PC-9 (cell line): ENCODE measurements around the gene OR6C65. TPM values are rescaled to one million over a fixed set of nuclear protein-coding genes. Genes with fewer than 3 reads are reported as not detected.

Experiments used
- BruUV-seq: library from RNA; stranded (reverse); fragments of 400-500 nt; replicated peaks from 2 replicates; lab custom pipeline; 2021; lab: Mats Ljungman, UMichigan
- CTCF ChIA-PET: fragments of 300-600 bp; sonication (Branson Sonifier 250); formaldehyde crosslinking; loops from one replicate; lab custom pipeline; 2022; ENCODE audit warnings: antibody characterized with exemption; lab: Charles Lee
- POLR2A ChIA-PET: fragments of 300-600 bp; sonication (Branson Sonifier 250); formaldehyde crosslinking; loops from one replicate; lab custom pipeline; 2022; ENCODE audit warnings: antibody characterized with exemption; ENCODE audit not compliant: unreplicated experiment; lab: Charles Lee
- DNase-seq, 2 experiments: peaks; one replicate each; pipeline versions ENCODE4 v3.0.0 to v3.0.0-alpha.2; 2015 to 2022; ENCODE audit warnings: mixed read lengths in 1 of 2
- H2AFZ ChIP-seq: fragments of 200-600 bp; sonication (generic); 2 replicates; pipeline ENCODE4 v1.8.1; 2017; ENCODE audit warnings: antibody characterized with exemption
- H3F3A ChIP-seq: fragments of 200-600 bp; sonication (generic); 2 replicates; pipeline ENCODE4 v1.8.1; 2017; ENCODE audit warnings: antibody characterized with exemption, mild to moderate bottlenecking, low read depth; ENCODE audit not compliant: insufficient read depth
- H3K27ac ChIP-seq: fragments of 200-600 bp; sonication (generic); 2 replicates; pipeline ENCODE4 v1.6.1; 2016; ENCODE audit warnings: mixed run types
- H3K27me3 ChIP-seq: fragments of 200-600 bp; sonication (generic); 2 replicates; pipeline ENCODE4 v1.6.1; 2016; ENCODE audit warnings: low read depth, mixed run types; ENCODE audit not compliant: insufficient read depth
- H3K36me3 ChIP-seq: fragments of 200-600 bp; sonication (generic); 2 replicates; pipeline ENCODE4 v1.6.1; 2016; ENCODE audit warnings: low read depth, mixed run types
- H3K4me1 ChIP-seq: fragments of 200-600 bp; sonication (generic); replicated peaks from 2 replicates; pipeline ENCODE4 v1.6.1; 2016; ENCODE audit warnings: mixed run types; ENCODE audit not compliant: insufficient read depth
- H3K4me2 ChIP-seq: fragments of 200-600 bp; sonication (generic); 2 replicates; pipeline ENCODE4 v1.6.1; 2017; ENCODE audit warnings: mixed run types
- H3K4me3 ChIP-seq: fragments of 200-600 bp; sonication (generic); 2 replicates; pipeline ENCODE4 v1.6.1; 2016; ENCODE audit warnings: mixed run types
- H3K79me2 ChIP-seq: fragments of 200-600 bp; sonication (generic); 2 replicates; pipeline ENCODE4 v1.6.1; 2017; ENCODE audit warnings: low read depth, mixed run types
- H3K9me2 ChIP-seq: fragments of 200-600 bp; sonication (generic); 2 replicates; pipeline ENCODE4 v1.8.1; 2017; ENCODE audit warnings: mild to moderate bottlenecking; ENCODE audit not compliant: insufficient read depth
- H3K9me3 ChIP-seq: fragments of 200-600 bp; sonication (generic); 2 replicates; pipeline ENCODE4 v1.8.1; 2016; ENCODE audit warnings: low read depth; ENCODE audit not compliant: insufficient read depth
- H4K20me1 ChIP-seq: fragments of 200-600 bp; sonication (generic); 2 replicates; pipeline ENCODE4 v1.8.1; 2017; ENCODE audit not compliant: insufficient read depth
- EZH2 ChIP-seq: fragments of 200-600 bp; sonication (generic); IDR thresholded peaks from 2 replicates; pipeline ENCODE4 v1.8.0; 2017; ENCODE audit warnings: antibody characterized with exemption, low read depth
- intact Hi-C: fragments of 100-400 bp; cut with micrococcal nuclease; formaldehyde crosslinking; loops from one replicate; pipeline ENCODE4 v1.10.0; 2022; ENCODE audit not compliant: unreplicated experiment
- total RNA-seq: library from RNA; stranded (reverse); gene quantifications from 2 replicates; pipeline ENCODE4 v1.2.3, GENCODE V29; 2021
- TF ChIP-seq, protein P1 (sequence below): fragments of 200-600 bp; sonication (generic); conservative IDR thresholded peaks from 2 replicates; pipeline ENCODE4 v1.6.1; 2017; ENCODE audit warnings: mixed run types, antibody characterized with exemption, mild to moderate bottlenecking, moderate library complexity

Gene OR6C65
- total RNA-seq, 1 experiment from 2014 or later = not detected

DNA sequence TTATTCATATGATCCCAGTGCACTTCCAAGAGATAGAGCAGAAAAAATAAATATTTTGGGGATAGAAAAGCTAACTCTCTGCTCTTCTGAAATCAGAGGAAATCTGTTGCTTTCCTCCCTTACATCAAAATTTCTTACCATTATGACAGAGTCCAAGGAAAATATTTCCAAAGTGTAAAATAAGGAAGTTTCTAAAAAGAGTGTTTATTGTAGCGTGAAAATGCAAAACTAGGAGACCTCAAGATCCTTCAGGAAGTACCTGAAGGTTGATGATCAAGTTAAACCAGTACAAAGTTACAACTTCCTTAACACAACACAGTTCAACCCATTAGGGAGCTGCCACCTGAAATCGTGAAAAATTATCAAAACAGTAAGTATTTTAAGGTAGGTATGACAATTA lies 43.4 kb downstream of the OR6C65 start, which contains the start of gene OR6C2:
TSS of gene OR6C2 (plus strand) at position 301 of the 400 bp plus-strand sequence. CDS start 8,138 bp downstream, outside the sequence.
- Histone ChIP-seq H3K36me3 (no peaks in the 10 kb centered on the region), H3K9me3 (no peaks in the 10 kb centered on the region), H2AFZ (no peak within 1 kb of the TSS), H3K27ac (no peak within 1 kb of the TSS), H3K27me3 (no peaks in the 10 kb centered on the region), H3K4me3 (no peak within 1 kb of the TSS), H3F3A (no peaks in the 10 kb centered on the region), H3K4me2 (no peak within 1 kb of the TSS), H3K9me2 (no peaks in the 10 kb centered on the region), H3K4me1 (no peaks in the 10 kb centered on the region), H4K20me1 (no peaks in the 10 kb centered on the region), H3K79me2 (no peaks in the 10 kb centered on the region)
- ChIA-PET POLR2A (no interaction called here), CTCF (no interaction called here)
- TF ChIP-seq EZH2 = no peak
- TF ChIP-seq, protein P1, sequence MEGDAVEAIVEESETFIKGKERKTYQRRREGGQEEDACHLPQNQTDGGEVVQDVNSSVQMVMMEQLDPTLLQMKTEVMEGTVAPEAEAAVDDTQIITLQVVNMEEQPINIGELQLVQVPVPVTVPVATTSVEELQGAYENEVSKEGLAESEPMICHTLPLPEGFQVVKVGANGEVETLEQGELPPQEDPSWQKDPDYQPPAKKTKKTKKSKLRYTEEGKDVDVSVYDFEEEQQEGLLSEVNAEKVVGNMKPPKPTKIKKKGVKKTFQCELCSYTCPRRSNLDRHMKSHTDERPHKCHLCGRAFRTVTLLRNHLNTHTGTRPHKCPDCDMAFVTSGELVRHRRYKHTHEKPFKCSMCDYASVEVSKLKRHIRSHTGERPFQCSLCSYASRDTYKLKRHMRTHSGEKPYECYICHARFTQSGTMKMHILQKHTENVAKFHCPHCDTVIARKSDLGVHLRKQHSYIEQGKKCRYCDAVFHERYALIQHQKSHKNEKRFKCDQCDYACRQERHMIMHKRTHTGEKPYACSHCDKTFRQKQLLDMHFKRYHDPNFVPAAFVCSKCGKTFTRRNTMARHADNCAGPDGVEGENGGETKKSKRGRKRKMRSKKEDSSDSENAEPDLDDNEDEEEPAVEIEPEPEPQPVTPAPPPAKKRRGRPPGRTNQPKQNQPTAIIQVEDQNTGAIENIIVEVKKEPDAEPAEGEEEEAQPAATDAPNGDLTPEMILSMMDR = no peak
- no TSS peak for BruUV-seq
- DNase-seq = no peak
- intact Hi-C loops = no loop called here

DNA sequence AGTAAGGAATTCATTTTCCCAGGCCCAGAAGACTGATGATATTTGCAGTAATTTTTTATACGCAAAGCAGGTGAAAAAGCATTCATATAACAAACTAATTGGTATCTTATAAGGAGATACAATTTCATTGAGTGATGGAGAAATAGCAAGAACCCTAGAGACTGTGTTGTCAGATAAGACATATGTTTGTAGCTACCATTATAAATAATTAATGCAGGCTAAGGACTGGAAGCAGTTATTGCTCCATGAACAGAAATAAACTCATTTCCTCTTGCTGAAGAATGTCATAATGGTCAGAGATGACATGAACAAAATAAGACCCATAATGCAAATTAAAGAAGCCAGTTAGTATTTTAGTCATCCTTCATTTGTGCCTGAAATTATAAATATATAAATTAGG lies 45.0 kb downstream of the OR6C65 start:
- Histone ChIP-seq H3K79me2 (no peaks in the 10 kb centered on the region), H3K4me2 (no peak overlapping the region), H3K36me3 (no peaks in the 10 kb centered on the region), H3K9me2 (no peaks in the 10 kb centered on the region), H3K9me3 (no peaks in the 10 kb centered on the region; the same call in 1 of the 2 replicates), H3K4me3 (no peak overlapping the region), H3K27ac (no peak overlapping the region), H2AFZ (no peak overlapping the region), H4K20me1 (no peaks in the 10 kb centered on the region), H3K4me1 (no peaks in the 10 kb centered on the region), H3F3A (no peaks in the 10 kb centered on the region), H3K27me3 (no peaks in the 10 kb centered on the region)
- DNase-seq = no peak
- CTCF ChIA-PET = no interaction called here
- intact Hi-C loops = no loop called here
- POLR2A ChIA-PET = no interaction called here
- BruUV-seq = no TSS peak
- TF ChIP-seq, protein P1 = no peak

DNA sequence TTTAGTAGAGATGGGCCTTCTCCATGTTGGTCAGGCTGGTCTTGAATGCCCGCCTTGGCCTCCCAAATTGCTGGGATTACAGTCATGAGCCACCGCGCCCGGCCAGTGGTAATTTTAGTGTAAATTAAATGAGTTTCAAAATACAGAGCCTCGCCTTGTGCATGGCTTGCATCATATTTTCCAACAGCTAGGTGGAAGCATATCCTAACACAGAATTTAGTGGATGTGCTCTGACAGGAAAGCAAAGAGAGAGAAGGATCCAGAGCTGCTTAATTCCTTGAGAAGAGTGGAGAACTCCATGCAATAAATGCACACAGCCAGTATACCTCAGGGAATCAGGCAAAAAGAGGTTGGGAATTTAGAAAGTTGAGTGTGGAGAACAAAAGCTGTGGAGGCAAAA lies 46.0 kb downstream of the OR6C65 start:
- H2AFZ ChIP-seq = no peak overlapping the region
- H3K27me3 ChIP-seq = no peaks in the 10 kb centered on the region
- H3K4me2 ChIP-seq = no peak overlapping the region
- no peaks in the 10 kb centered on the region for H3F3A ChIP-seq
- no peaks in the 10 kb centered on the region for H3K36me3 ChIP-seq
- no peak for DNase-seq
- POLR2A ChIA-PET = no interaction called here
- no peak overlapping the region for H3K4me3 ChIP-seq
- CTCF ChIA-PET = no interaction called here
- TF ChIP-seq, protein P1 = no peak
- TF ChIP-seq EZH2 = no peak
- no peaks in the 10 kb centered on the region for H3K4me1 ChIP-seq
- H3K9me2 ChIP-seq = no peaks in the 10 kb centered on the region
- H3K27ac ChIP-seq = no peak overlapping the region
- intact Hi-C loops = no loop called here
- H3K79me2 ChIP-seq = no peaks in the 10 kb centered on the region
- H3K9me3 ChIP-seq = no peaks in the 10 kb centered on the region; the same call in 1 of the 2 replicates
- no peaks in the 10 kb centered on the region for H4K20me1 ChIP-seq
- BruUV-seq = no TSS peak
